Measurements from ENCODE around the gene TMPRSS6.

GRCh38 chr22:37103151-37103550, 6.4 kb downstream of the TMPRSS6 start:
- TF ChIP-seq CTCF (IDR thresholded peaks at IDR 0.05) (no peak), POLR2A (IDR thresholded peaks at IDR 0.05) (no peak), POLR2AphosphoS5 (IDR thresholded peaks at IDR 0.05) (no peak)
